Gastroesophageal sphincter (tissue), 3 donors: ENCODE data around the gene NELFB.

Experiments
- CTCF ChIP-seq, 4 experiments: fragments of 200-600 bp in 2 of 4; fragments of 450-650 bp in 2 of 4; sonication (generic) in 1 of 4; IDR thresholded peaks; one replicate each; pipeline ENCODE4 v1.5.1; 2017 to 2019; ENCODE audit warnings: antibody characterized with exemption in 4 of 4, mild to moderate bottlenecking in 2 of 4, moderate library complexity in 2 of 4
- POLR2A ChIP-seq, 2 donors: fragments of 450-650 bp; IDR thresholded peaks; one replicate each; pipeline ENCODE4 v1.6.1; 2017; ENCODE audit warnings: antibody characterized with exemption in 2 of 2, mild to moderate bottlenecking in 2 of 2, moderate library complexity in 1 of 2
- POLR2AphosphoS5 ChIP-seq: sonication (generic); formaldehyde crosslinking; IDR thresholded peaks from one replicate; pipeline ENCODE4 v1.6.1; 2017; ENCODE audit warnings: antibody characterized with exemption

- TF ChIP-seq POLR2A (IDR thresholded peaks at IDR 0.05) (no peak), CTCF (IDR thresholded peaks at IDR 0.05) (no peak), POLR2AphosphoS5 (no peak)
These were observed 41.8 kb downstream of the NELFB start for GRCh38 chr9:137296670-137297664.
